Measurements from ENCODE around the gene MPP1. TPM values are rescaled to one million over a fixed set of nuclear protein-coding genes. Genes with fewer than 3 reads are reported as not detected.
"Not testable (repeated sequence)": the region's sequence is repeated elsewhere in the genome, so short reads cannot be mapped to it uniquely, and the experiment has no call there.

Gene MPP1
- total RNA-seq (21.0 TPM), polyA plus RNA-seq (24.9 TPM)

DNA sequence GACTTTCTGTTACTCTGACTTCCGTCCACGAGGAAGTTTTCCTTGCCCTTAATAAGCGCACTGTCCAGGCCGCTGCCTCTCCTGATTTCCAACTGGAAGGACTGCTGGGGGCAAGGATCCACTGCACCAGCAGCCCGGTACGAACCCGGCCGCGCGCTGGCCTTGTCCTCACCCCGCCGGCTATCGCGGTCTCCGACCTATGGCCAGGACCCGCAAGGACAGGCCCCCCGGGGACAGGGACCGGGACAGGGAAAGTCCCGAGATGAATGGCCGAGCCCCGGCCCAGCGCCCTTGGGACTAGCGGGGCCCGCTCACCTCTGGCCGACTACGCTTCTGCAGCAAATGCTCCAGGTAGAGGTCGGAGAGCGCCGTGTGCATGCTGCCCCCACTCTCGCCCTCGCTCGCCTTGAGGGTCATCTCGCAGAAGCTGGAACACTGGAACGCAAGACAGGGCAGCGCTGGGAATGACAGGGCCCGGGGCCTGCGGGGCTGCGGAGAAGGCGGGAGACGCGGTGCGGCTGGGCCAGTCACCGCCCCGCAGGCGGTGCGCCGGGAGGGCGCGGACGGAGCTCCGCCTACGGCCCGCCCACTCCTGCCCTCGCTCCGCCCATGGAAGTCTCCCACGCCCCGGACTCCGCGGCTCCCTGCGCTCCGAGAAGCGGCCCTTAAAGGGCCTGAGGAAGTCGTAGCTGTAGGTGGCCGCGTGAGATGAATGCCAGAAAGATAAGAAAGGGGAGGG, at the start of gene MPP1:
Gene MPP1 (minus strand): TSS at position 529 of the 739 bp plus-strand sequence. CDS start 112 bp downstream, at position 417.
- peak within 1 kb of the TSS; percentile 53 for H3K27ac ChIP-seq (ENCODE audit: low read depth)
- DNase-seq (ENCODE audit: extremely low spot score) = peak; percentile 8
- WGBS = under 1% methylated on average over 65 of the region's 65 CpGs
- peak within 1 kb of the TSS; percentile 51 for H3K4me3 ChIP-seq (ENCODE audit: low read depth, low read length)
- no peaks in the 10 kb centered on the region for H3K36me3 ChIP-seq (ENCODE audit: insufficient read depth)
- H3K4me1 ChIP-seq (ENCODE audit: insufficient read depth) = no peaks in the 10 kb centered on the region

DNA sequence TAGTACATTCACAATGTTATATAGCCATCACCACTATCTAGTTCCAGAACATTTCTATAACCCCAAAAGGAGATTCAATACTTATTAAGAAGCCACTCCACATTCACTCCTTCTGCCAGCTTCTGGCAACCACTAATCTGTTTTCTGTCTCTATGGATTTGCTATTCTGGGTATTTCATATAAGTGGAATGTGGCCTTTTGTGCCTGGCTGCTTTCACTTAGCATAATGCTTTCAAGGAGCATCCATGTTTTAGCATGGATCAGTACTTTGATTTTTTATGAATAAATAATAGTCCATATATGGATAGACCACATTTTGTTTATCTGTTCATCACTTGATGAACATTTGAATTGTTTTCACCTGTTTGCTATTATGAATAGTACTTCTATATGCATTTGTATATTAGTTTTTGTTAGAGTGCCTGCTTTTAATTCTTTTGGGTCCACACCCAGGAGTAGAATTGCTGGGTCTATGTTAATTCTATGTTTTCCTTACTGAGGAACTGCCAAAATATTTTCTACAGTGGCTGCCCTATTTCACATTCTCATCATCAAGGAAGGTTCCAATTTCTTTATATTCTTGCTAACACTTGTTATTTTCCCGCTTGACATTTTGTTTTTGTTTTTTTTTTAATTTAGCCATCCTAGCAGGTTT, 45.8 kb upstream of the MPP1 start:
- H3K4me1 ChIP-seq (ENCODE audit: insufficient read depth) = no peaks in the 10 kb centered on the region
- H3K4me3 ChIP-seq (ENCODE audit: low read depth, low read length) = no peak overlapping the region
- H3K27ac ChIP-seq (ENCODE audit: low read depth) = no peak overlapping the region
- WGBS = 98% methylated on average over 1 of the region's 1 CpG
- no peak for DNase-seq (ENCODE audit: extremely low spot score)
- H3K36me3 ChIP-seq (ENCODE audit: insufficient read depth) = no peaks in the 10 kb centered on the region

- WGBS = 79% methylated on average over 2 of the region's 2 CpGs
- Histone ChIP-seq H3K4me1 (ENCODE audit: insufficient read depth) (no peaks in the 10 kb centered on the region), H3K36me3 (ENCODE audit: insufficient read depth) (no peaks in the 10 kb centered on the region), H3K4me3 (ENCODE audit: low read depth, low read length) (no peak overlapping the region), H3K27ac (ENCODE audit: low read depth) (no peak overlapping the region)
- DNase-seq (ENCODE audit: extremely low spot score) = no peak
Measured at GRCh38 chrX:154840856-154841255, 35.6 kb upstream of the MPP1 start.

- no peaks in the 10 kb centered on the region for H3K4me1 ChIP-seq (ENCODE audit: insufficient read depth)
- H3K27ac ChIP-seq (ENCODE audit: low read depth) = no peak overlapping the region
- no peak for DNase-seq (ENCODE audit: extremely low spot score)
- H3K4me3 ChIP-seq (ENCODE audit: low read depth, low read length) = no peak overlapping the region
- H3K36me3 ChIP-seq (ENCODE audit: insufficient read depth) = no peaks in the 10 kb centered on the region
- 70% methylated on average over 1 of the region's 1 CpG for WGBS
Measured at GRCh38 chrX:154836163-154836562, 30.9 kb upstream of the MPP1 start.

- H3K27ac ChIP-seq (ENCODE audit: low read depth) = no peak within 1 kb of the TSS
- no peaks in the 10 kb centered on the region for H3K4me1 ChIP-seq (ENCODE audit: insufficient read depth)
- H3K4me3 ChIP-seq (ENCODE audit: low read depth, low read length) = no peak within 1 kb of the TSS
- DNase-seq (ENCODE audit: extremely low spot score) = no peak
- H3K36me3 ChIP-seq (ENCODE audit: insufficient read depth) = no peaks in the 10 kb centered on the region
- 81% methylated on average over 3 of the region's 3 CpGs for WGBS
Measured at GRCh38 chrX:154834562-154834961, 29.3 kb upstream of the MPP1 start, which contains the start of gene SMIM9. TSS of gene SMIM9 (minus strand) at chrX:154834662. CDS start at chrX:154830856, 3,806 bp downstream.

- 93% methylated on average over 3 of the region's 3 CpGs for WGBS
- H3K36me3 ChIP-seq (ENCODE audit: insufficient read depth) = no peaks in the 10 kb centered on the region
- no peaks in the 10 kb centered on the region for H3K4me1 ChIP-seq (ENCODE audit: insufficient read depth)
- no peak overlapping the region for H3K27ac ChIP-seq (ENCODE audit: low read depth)
- no peak overlapping the region for H3K4me3 ChIP-seq (ENCODE audit: low read depth, low read length)
- no peak for DNase-seq (ENCODE audit: extremely low spot score)
Measured at GRCh38 chrX:154833746-154834274, 28.5 kb upstream of the MPP1 start.

- H3K27ac ChIP-seq (ENCODE audit: low read depth) = no peak overlapping the region
- H3K36me3 ChIP-seq (ENCODE audit: insufficient read depth) = no peaks in the 10 kb centered on the region
- no peaks in the 10 kb centered on the region for H3K4me1 ChIP-seq (ENCODE audit: insufficient read depth)
- no peak for DNase-seq (ENCODE audit: extremely low spot score)
- 30% methylated on average over 1 of the region's 1 CpG for WGBS
- no peak overlapping the region for H3K4me3 ChIP-seq (ENCODE audit: low read depth, low read length)
Measured at GRCh38 chrX:154829926-154830442, 24.7 kb upstream of the MPP1 start.

DNA sequence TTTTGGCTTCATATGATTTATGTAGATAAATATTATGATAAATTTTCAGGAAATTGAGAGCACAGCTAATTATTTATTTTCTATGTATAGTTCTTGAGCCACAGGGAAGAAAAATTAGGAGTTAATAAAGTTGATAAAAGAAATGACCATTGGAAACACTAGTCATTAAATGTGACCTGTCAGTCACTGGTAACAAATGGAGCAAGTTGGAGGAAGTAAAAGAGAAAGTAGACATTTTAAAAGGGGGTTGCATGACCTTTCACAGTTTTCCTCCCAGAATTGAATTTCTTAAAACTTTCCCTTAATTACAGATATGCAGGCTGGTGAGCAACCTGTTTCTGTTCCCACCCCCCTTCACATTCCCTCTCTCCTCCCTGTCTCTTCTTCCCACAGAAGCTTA, 23.8 kb upstream of the MPP1 start:
- Histone ChIP-seq H3K36me3 (ENCODE audit: insufficient read depth) (no peaks in the 10 kb centered on the region), H3K4me3 (ENCODE audit: low read depth, low read length) (no peak overlapping the region), H3K27ac (ENCODE audit: low read depth) (no peak overlapping the region), H3K4me1 (ENCODE audit: insufficient read depth) (no peaks in the 10 kb centered on the region)
- no peak for DNase-seq (ENCODE audit: extremely low spot score)

GRCh38 chrX:154828016-154828408, 22.7 kb upstream of the MPP1 start:
- no peak for DNase-seq (ENCODE audit: extremely low spot score)
- Histone ChIP-seq H3K4me3 (ENCODE audit: low read depth, low read length) (no peak overlapping the region), H3K4me1 (ENCODE audit: insufficient read depth) (no peaks in the 10 kb centered on the region), H3K27ac (ENCODE audit: low read depth) (no peak overlapping the region), H3K36me3 (ENCODE audit: insufficient read depth) (no peaks in the 10 kb centered on the region)
- WGBS = 87% methylated on average over 2 of the region's 2 CpGs

DNA sequence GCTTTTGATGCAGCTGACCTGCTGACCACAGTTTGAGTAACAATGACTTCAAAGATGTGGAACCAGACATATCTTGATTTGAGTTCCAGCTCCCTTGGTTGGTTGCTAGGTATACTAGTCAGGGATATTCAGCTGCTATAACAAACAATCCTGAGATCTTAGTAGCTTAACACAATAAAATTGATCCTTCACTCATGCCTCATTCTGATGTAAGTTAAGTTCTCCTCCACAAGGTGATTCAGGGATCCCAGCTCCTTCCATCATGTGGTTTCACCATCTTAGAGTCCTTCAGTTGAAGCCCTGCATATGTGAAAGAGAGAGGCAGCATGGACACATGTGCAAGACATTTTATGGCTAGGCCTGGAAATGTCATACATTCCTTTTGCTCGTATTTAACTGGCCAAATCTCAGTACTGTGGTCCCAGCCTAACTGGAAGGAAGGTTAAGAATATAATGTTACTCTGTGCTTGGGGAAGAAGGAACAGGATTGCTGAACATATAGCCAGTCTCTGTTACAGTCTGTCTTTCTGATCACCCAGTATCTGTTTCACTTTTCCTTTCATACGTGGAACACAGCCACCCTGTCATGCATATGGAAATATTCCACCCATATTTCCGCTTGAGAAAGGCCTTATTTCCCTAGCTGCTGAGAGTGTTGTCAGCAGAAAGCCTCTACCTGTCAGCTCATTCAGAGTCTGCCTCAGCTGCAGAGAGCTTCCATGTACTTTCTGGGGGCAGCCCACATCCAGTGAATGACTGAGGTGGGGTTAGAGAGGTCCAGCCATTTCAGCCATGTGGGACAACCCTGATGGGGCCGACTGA, 22.1 kb upstream of the MPP1 start:
- no peak overlapping the region for H3K4me3 ChIP-seq (ENCODE audit: low read depth, low read length)
- H3K4me1 ChIP-seq (ENCODE audit: insufficient read depth) = no peaks in the 10 kb centered on the region
- WGBS = 66% methylated on average over 4 of the region's 4 CpGs
- H3K36me3 ChIP-seq (ENCODE audit: insufficient read depth) = no peaks in the 10 kb centered on the region
- no peak overlapping the region for H3K27ac ChIP-seq (ENCODE audit: low read depth)
- DNase-seq (ENCODE audit: extremely low spot score) = no peak

- H3K4me3 ChIP-seq (ENCODE audit: low read depth, low read length) = not testable (repeated sequence)
Measured at GRCh38 chrX:154825586-154825985, 20.3 kb upstream of the MPP1 start.

DNA sequence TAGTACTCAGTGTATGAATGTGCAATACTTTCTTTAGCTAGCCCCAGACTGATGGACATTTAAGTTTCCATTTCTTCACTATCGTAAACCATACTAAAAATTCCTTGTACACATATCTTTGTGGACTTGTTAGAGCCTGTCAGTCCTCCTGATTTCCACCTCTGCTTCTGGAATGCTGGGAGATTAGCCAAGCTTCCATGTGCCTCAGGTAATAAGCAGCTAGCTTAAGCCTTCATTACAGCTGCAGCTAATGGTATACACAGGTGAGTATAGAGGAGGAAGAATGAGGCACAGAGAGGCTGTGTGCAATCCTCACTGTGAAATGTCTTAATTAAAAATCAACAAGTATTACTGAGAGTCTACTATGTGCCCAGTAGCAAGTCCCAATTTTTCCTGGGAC, 19.4 kb upstream of the MPP1 start:
- H3K36me3 ChIP-seq (ENCODE audit: insufficient read depth) = no peaks in the 10 kb centered on the region
- 93% methylated on average over 1 of the region's 1 CpG for WGBS
- DNase-seq (ENCODE audit: extremely low spot score) = no peak

More at GRCh38 chrX:154825586-154825985, 20.3 kb upstream of the MPP1 start:
- H3K36me3 ChIP-seq (ENCODE audit: insufficient read depth); DNase-seq (ENCODE audit: extremely low spot score); H3K4me1 ChIP-seq (ENCODE audit: insufficient read depth); H3K27ac ChIP-seq (ENCODE audit: low read depth): not testable (repeated sequence)
- no CpG with 5 or more reads among the region's 3 CpGs for WGBS

DNA sequence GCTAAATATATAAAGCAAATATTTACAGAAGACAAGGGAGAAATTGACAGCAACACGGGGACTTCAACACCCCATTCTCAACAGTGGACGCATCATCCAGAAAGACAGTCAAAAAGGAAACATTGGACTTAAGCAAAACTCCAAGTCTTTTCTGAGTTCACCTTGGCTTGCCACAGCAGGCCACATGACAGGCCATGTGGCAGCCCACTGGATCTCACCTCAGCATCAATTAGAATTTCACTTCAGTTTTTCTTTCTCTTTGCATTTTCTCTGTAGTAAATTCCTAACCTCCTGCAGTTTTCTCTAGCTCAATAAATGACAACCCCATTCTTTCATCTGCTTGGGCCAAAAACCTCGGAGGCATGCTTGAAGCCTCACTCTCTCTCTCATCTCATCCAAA, 16.7 kb upstream of the MPP1 start:
- no peaks in the 10 kb centered on the region for H3K36me3 ChIP-seq (ENCODE audit: insufficient read depth)
- DNase-seq (ENCODE audit: extremely low spot score) = no peak
- no peak overlapping the region for H3K27ac ChIP-seq (ENCODE audit: low read depth)
- WGBS = 65% methylated on average over 3 of the region's 3 CpGs
- H3K4me1 ChIP-seq (ENCODE audit: insufficient read depth) = no peaks in the 10 kb centered on the region
- H3K4me3 ChIP-seq (ENCODE audit: low read depth, low read length) = no peak overlapping the region

More for the DNA sequence above, 19.4 kb upstream of the MPP1 start:
- Histone ChIP-seq H3K4me1 (ENCODE audit: insufficient read depth) (no peaks in the 10 kb centered on the region), H3K4me3 (ENCODE audit: low read depth, low read length) (no peak overlapping the region), H3K27ac (ENCODE audit: low read depth) (no peak overlapping the region)
